Gastrocnemius medialis (tissue), 4 donors: ENCODE data around the gene FNTB. TPM values are rescaled to one million over a fixed set of nuclear protein-coding genes. Genes with fewer than 3 reads are reported as not detected.

ENCODE experiments used
- ATAC-seq, 2 donors: fragments of 150-250 bp; one replicate each; pipeline ENCODE4 v1.9.1; 2016
- DNase-seq, 2 donors: peaks; one replicate each; pipeline ENCODE4 v3.0.0-alpha.2; 2019
- H3K27ac ChIP-seq, 4 donors: fragments of 200-600 bp; sonication (generic); 1 replicate in 1 of 4; 2 replicates in 3 of 4; pipeline ENCODE4 v1.5.1; 2016 to 2018; ENCODE audit warnings: mild to moderate bottlenecking in 2 of 4, moderate library complexity in 1 of 4
- H3K27me3 ChIP-seq, 3 donors: fragments of 200-600 bp; sonication (generic) in 2 of 3; 1 replicate in 1 of 3; 2 replicates in 2 of 3; pipeline versions ENCODE4 v1.5.1 to v1.6.0; 2016 to 2019; ENCODE audit warnings: mild to moderate bottlenecking in 1 of 3, moderate library complexity in 1 of 3
- H3K36me3 ChIP-seq, 2 donors: fragments of 200-600 bp; sonication (generic) in 1 of 2; one replicate each; pipeline ENCODE4 v1.5.1; 2017 to 2018
- H3K4me1 ChIP-seq, 2 donors: fragments of 200-600 bp; sonication (generic) in 1 of 2; one replicate each; pipeline ENCODE4 v1.5.1; 2016 to 2017; ENCODE audit warnings: mild to moderate bottlenecking in 2 of 2
- H3K4me3 ChIP-seq, 4 donors: fragments of 200-600 bp; sonication (generic) in 3 of 4; 1 replicate in 1 of 4; 2 replicates in 3 of 4; pipeline ENCODE4 v1.5.1; 2016 to 2019; ENCODE audit warnings: mild to moderate bottlenecking in 2 of 4
- H3K9me3 ChIP-seq, 3 donors: fragments of 200-600 bp; sonication (generic) in 2 of 3; 1 replicate in 1 of 3; 2 replicates in 2 of 3; pipeline ENCODE4 v1.5.1; 2016 to 2019
- POLR2A ChIP-seq, 2 donors: fragments of 450-650 bp; IDR thresholded peaks; one replicate each; pipeline ENCODE4 v1.6.1; 2017; ENCODE audit warnings: antibody characterized with exemption in 2 of 2, mild to moderate bottlenecking in 2 of 2, moderate library complexity in 2 of 2
- in situ Hi-C, 4 donors: fragments of 200-750 bp; cut with MboI; loops; one replicate each; pipeline versions ENCODE4 v1.15.0 to v1.8.0; 2017; ENCODE audit warnings: low sequenced_read_pairs in 4 of 4
- intact Hi-C: fragments of 100-400 bp; cut with DNase I; formaldehyde crosslinking; loops from one replicate; pipeline ENCODE4 v1.15.1; 2023; ENCODE audit warnings: low total_unique reads
- total RNA-seq, 4 donors: library from RNA; depleted of rRNA; stranded (reverse); fragments of >200 nt; gene quantifications; one replicate each; pipeline versions ENCODE4 v1.1.0 to v1.2.3, GENCODE V29; 2016
- TF ChIP-seq, protein P1 (sequence below), 5 experiments: fragments of 450-650 bp in 3 of 5; fragments of 200-600 bp in 2 of 5; sonication (generic) in 2 of 5; IDR thresholded peaks in 4 of 5; conservative IDR thresholded peaks in 1 of 5; 1 replicate in 4 of 5; 2 replicates in 1 of 5; pipeline ENCODE4 v1.5.1; 2016 to 2019; ENCODE audit warnings: antibody characterized with exemption in 5 of 5, mild to moderate bottlenecking in 3 of 5, moderate library complexity in 3 of 5

The FNTB gene
- total RNA-seq, 4 donors from 2014 or later = 6.1 to 40.6 (median 18.0) TPM

- in situ Hi-C loops = no loop called here
- Histone ChIP-seq H3K9me3 (no peaks in the 10 kb centered on the region), H3K27me3 (no peaks in the 10 kb centered on the region), H3K36me3 (no peaks in the 10 kb centered on the region), H3K27ac (no peak overlapping the region), H3K4me3 (no peak overlapping the region), H3K4me1 (peaks cover 43 to 46% of the 10 kb centered on the region in 2 donors)
- ATAC-seq = no peak
- intact Hi-C loops = no loop called here
- TF ChIP-seq, protein P1, sequence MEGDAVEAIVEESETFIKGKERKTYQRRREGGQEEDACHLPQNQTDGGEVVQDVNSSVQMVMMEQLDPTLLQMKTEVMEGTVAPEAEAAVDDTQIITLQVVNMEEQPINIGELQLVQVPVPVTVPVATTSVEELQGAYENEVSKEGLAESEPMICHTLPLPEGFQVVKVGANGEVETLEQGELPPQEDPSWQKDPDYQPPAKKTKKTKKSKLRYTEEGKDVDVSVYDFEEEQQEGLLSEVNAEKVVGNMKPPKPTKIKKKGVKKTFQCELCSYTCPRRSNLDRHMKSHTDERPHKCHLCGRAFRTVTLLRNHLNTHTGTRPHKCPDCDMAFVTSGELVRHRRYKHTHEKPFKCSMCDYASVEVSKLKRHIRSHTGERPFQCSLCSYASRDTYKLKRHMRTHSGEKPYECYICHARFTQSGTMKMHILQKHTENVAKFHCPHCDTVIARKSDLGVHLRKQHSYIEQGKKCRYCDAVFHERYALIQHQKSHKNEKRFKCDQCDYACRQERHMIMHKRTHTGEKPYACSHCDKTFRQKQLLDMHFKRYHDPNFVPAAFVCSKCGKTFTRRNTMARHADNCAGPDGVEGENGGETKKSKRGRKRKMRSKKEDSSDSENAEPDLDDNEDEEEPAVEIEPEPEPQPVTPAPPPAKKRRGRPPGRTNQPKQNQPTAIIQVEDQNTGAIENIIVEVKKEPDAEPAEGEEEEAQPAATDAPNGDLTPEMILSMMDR (IDR thresholded peaks at IDR 0.05 in 4 of 5, conservative IDR thresholded peaks at IDR 0.05 in 1 of 5) = no peak
- TF ChIP-seq POLR2A (IDR thresholded peaks at IDR 0.05) = no peak
- no peak for DNase-seq
Observed at GRCh38 chr14:64954491-64955240, 32.0 kb upstream of the FNTB start.

DNA sequence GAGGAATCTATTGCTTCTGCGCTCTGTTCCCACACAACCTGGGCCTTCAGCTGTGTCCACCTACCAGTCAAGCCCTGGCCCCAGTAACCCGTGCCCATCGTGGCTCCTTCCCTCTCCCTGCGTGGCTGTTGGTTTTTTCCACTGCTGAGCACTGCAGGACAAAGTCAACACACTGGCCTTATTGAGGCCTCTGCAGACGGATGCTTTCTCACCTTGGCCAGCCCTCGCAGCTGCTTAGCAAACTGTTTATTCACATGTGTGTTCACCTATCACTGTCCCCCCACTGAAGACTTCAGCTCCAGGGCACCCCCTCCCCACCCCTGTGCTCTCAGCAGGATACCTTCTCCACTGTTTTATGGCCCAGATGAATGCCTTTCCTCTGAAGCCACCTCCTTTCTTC, 31.4 kb upstream of the FNTB start:
- no peaks in the 10 kb centered on the region for H3K9me3 ChIP-seq
- in situ Hi-C loops (no loop called here), intact Hi-C loops (no loop called here)
- no peaks in the 10 kb centered on the region for H3K36me3 ChIP-seq
- H3K27me3 ChIP-seq = no peaks in the 10 kb centered on the region
- no peak for TF ChIP-seq POLR2A (IDR thresholded peaks at IDR 0.05)
- TF ChIP-seq, protein P1 (IDR thresholded peaks at IDR 0.05 in 4 of 5, conservative IDR thresholded peaks at IDR 0.05 in 1 of 5) = no peak
- DNase-seq (no peak), ATAC-seq (no peak)
- peaks cover 36 to 41% of the 10 kb centered on the region in 2 donors for H3K4me1 ChIP-seq
- no peak overlapping the region for H3K27ac ChIP-seq
- H3K4me3 ChIP-seq = no peak overlapping the region

GRCh38 chr14:64956697-64957406, 29.8 kb upstream of the FNTB start:
- no peak for DNase-seq
- ATAC-seq = no peak
- TF ChIP-seq POLR2A (IDR thresholded peaks at IDR 0.05) = no peak
- TF ChIP-seq, protein P1 (IDR thresholded peaks at IDR 0.05 in 4 of 5, conservative IDR thresholded peaks at IDR 0.05 in 1 of 5) = no peak

DNA sequence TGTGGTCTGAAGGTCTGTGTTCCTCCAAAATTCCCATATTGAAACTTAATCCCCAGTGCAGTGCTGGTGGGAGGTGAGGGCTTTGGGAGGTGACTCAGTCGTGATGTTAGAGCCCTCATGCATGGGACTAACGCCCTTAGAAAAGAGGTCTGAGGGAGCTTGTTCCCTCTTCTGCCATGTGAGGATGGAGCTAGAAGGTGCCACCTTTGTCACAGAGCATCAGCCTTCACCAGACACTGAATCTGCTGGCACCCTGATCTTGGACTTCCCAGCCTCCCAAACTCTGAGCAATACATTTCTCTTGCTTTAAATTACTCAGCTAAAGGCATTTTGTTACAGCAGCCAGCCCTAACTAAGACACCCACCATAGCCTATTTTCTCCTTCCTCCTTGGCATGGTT, 28.5 kb upstream of the FNTB start:
- H3K9me3 ChIP-seq = no peaks in the 10 kb centered on the region
- H3K4me1 ChIP-seq = peaks cover 18 to 20% of the 10 kb centered on the region in 2 donors
- H3K4me3 ChIP-seq = no peak overlapping the region
- H3K36me3 ChIP-seq = no peaks in the 10 kb centered on the region
- in situ Hi-C loops = no loop called here
- H3K27me3 ChIP-seq = no peaks in the 10 kb centered on the region
- DNase-seq = no peak
- no peak overlapping the region for H3K27ac ChIP-seq
- intact Hi-C loops = no loop called here
- TF ChIP-seq, protein P1 (IDR thresholded peaks at IDR 0.05 in 4 of 5, conservative IDR thresholded peaks at IDR 0.05 in 1 of 5) = no peak
- no peak for ATAC-seq

More at GRCh38 chr14:64956697-64957406, 29.8 kb upstream of the FNTB start:
- peaks cover 30 to 32% of the 10 kb centered on the region in 2 donors for H3K4me1 ChIP-seq
- no peaks in the 10 kb centered on the region for H3K27me3 ChIP-seq
- H3K27ac ChIP-seq = no peak overlapping the region
- H3K9me3 ChIP-seq = no peaks in the 10 kb centered on the region
- intact Hi-C loops (no loop called here), in situ Hi-C loops (no loop called here)
- no peak overlapping the region for H3K4me3 ChIP-seq
- H3K36me3 ChIP-seq = no peaks in the 10 kb centered on the region
